IPS-18a (cell line): ENCODE measurements around the gene SDK1.

Experiments used
- H3K27ac ChIP-seq: one replicate; pipeline ENCODE4 v1.5.1; 2013; ENCODE audit warnings: low read length
- H3K27me3 ChIP-seq: one replicate; pipeline ENCODE4 v1.6.1; 2013; ENCODE audit warnings: mild to moderate bottlenecking, low read length; ENCODE audit not compliant: control insufficient read depth, insufficient read depth
- H3K36me3 ChIP-seq: one replicate; pipeline ENCODE4 v1.6.1; 2013; ENCODE audit warnings: low read depth, low read length; ENCODE audit not compliant: control insufficient read depth
- H3K4me1 ChIP-seq: one replicate; pipeline ENCODE4 v1.6.1; 2013; ENCODE audit warnings: low read depth, low read length; ENCODE audit not compliant: control insufficient read depth
- H3K4me3 ChIP-seq: one replicate; pipeline ENCODE4 v1.5.1; 2013; ENCODE audit warnings: low read length
- H3K9ac ChIP-seq: one replicate; pipeline ENCODE4 v1.6.1; 2013; ENCODE audit warnings: mild to moderate bottlenecking, low read length, moderate library complexity
- H3K9me3 ChIP-seq: one replicate; pipeline ENCODE4 v1.6.1; 2013; ENCODE audit warnings: low read depth, low read length; ENCODE audit not compliant: control insufficient read depth

SDK1 gene

DNA sequence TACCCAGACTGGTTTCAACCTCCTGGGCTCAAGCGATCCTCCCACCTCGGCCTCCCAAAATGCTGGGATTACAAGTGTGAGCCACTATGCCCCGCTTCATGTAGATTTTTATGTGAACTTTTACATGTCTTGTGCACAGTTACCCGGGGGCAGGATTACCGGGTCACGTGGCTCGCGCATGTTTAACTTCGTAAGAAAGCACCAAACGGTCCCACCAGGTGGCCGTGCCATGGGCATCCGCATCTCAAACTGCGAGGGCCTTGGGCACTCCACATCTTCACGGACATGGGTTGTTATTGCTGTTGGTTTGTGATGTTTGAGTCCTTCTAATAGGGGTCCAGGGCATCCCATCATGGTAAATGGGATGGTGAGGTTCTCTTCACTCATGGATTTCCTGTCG lies 744.4 kb downstream of the SDK1 start:
- Histone ChIP-seq H3K9ac (no peak overlapping the region), H3K4me3 (no peak overlapping the region), H3K27me3 (no peaks in the 10 kb centered on the region), H3K27ac (no peak overlapping the region), H3K9me3 (no peaks in the 10 kb centered on the region), H3K4me1 (peaks cover 24% of the 10 kb centered on the region), H3K36me3 (no peaks in the 10 kb centered on the region)

DNA sequence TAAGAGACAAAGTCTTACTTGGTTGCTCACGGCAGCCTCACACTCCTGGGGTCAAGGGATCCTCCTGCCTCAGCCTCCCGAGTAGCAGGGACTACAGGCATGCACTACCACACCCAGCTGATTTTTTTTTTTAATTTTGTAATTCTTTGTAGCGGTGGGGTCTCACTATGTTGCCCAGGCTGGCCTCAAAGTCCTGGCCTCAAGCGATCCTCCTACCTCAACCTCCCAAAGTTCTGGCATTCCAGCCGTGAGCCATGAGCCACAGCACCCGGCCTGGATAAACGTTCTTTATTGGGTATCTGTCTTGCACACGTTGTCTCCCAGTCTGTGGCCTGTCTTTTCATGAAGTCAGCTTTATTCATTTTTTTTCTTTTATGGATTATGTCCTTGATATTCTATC lies 744.9 kb downstream of the SDK1 start:
- Histone ChIP-seq H3K27ac (no peak overlapping the region), H3K9ac (no peak overlapping the region), H3K27me3 (no peaks in the 10 kb centered on the region), H3K4me1 (peaks cover 21% of the 10 kb centered on the region), H3K4me3 (no peak overlapping the region), H3K9me3 (no peaks in the 10 kb centered on the region), H3K36me3 (no peaks in the 10 kb centered on the region)

DNA sequence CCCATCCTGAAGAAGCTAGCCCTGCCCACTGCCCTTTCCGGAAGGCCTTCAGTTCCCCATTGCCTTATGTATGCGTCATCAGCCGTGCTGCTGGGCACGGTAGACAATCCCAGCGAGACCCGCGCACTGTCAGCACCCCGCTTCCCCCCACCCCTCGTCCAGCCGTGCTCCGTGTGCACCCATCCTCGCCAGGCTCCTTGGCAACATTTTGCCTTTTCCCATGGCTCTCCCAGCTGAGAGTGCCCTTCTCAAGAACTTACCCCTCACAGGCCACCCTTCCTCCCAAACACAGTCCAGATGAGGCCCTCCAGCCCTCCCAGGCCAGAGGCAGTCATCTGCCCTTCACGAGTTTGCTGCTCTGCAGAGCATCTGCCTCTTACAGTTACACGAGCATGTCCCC lies 747.3 kb downstream of the SDK1 start:
- H3K9ac ChIP-seq = no peak overlapping the region
- H3K4me3 ChIP-seq = no peak overlapping the region
- peaks cover under 1% of the 10 kb centered on the region for H3K4me1 ChIP-seq
- no peaks in the 10 kb centered on the region for H3K27me3 ChIP-seq
- H3K9me3 ChIP-seq = no peaks in the 10 kb centered on the region
- H3K27ac ChIP-seq = no peak overlapping the region
- no peaks in the 10 kb centered on the region for H3K36me3 ChIP-seq

DNA sequence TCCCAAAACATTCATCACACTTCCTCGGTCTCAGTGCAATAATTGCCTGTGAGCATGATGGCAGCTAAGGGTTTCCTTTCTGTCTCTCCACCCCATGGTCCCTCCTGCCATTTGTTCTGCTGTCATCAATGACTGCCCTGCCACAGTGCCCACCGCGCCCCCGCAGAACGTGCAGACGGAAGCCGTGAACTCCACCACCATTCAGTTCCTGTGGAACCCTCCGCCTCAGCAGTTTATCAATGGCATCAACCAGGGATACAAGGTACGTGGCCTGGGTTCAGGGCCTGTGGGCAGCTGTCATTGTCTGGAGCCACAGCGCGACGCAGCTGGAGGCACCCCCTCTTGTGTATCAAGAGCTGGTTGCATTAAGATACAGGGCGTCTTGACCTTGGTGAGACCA lies 748.1 kb downstream of the SDK1 start:
- Histone ChIP-seq H3K36me3 (no peaks in the 10 kb centered on the region), H3K27ac (no peak overlapping the region), H3K4me3 (no peak overlapping the region), H3K9me3 (no peaks in the 10 kb centered on the region), H3K4me1 (no peaks in the 10 kb centered on the region), H3K27me3 (no peaks in the 10 kb centered on the region), H3K9ac (no peak overlapping the region)

DNA sequence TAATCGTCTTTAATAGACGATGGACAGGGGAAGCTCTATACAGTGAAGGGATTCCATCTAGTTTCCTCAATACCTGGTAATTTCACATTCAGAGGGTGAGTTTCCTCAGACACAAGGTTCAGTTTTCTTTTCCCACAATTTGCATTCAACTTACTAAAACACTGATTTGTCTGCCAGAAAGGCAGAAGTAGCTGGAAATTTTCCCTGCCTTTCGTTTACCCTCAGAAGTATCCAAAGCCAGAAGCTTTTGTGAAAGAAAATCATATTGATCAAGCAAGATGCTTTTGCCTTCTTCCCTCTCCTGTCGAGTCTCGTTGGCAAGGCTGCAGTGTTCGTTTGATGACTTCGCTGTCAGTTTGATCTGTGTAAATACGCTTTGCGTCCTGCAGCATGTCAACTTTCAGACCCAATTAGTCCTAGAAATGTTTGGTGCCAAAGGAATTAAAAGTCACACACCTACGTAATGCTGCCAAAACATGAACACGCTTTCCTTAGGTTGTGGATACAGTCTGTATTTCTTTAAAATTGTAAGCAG lies 749.1 kb downstream of the SDK1 start:
- Histone ChIP-seq H3K36me3 (no peaks in the 10 kb centered on the region), H3K4me1 (no peaks in the 10 kb centered on the region), H3K27me3 (no peaks in the 10 kb centered on the region), H3K9ac (no peak overlapping the region), H3K4me3 (no peak overlapping the region), H3K27ac (no peak overlapping the region), H3K9me3 (no peaks in the 10 kb centered on the region)

DNA sequence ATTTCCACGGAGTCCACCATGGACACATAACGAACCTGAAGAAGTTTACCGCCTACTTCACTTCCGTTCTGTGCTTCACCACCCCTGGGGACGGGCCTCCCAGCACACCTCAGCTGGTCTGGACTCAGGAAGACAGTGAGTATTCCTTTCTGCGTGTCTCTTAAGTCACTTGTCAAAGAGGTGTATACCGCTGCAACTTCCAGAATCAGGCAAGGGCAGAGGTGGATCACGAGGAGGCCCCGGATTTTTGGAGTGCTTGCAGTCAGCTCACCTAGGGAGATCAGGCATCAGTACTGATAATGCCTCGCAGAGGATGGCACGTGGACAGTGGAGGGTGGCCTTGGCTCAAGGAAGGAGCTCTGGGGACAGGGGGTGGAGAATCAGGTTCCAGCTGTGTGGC lies 750.6 kb downstream of the SDK1 start:
- no peaks in the 10 kb centered on the region for H3K27me3 ChIP-seq
- H3K9ac ChIP-seq = no peak overlapping the region
- H3K36me3 ChIP-seq = no peaks in the 10 kb centered on the region
- H3K4me1 ChIP-seq = no peaks in the 10 kb centered on the region
- no peak overlapping the region for H3K27ac ChIP-seq
- no peaks in the 10 kb centered on the region for H3K9me3 ChIP-seq
- H3K4me3 ChIP-seq = no peak overlapping the region

DNA sequence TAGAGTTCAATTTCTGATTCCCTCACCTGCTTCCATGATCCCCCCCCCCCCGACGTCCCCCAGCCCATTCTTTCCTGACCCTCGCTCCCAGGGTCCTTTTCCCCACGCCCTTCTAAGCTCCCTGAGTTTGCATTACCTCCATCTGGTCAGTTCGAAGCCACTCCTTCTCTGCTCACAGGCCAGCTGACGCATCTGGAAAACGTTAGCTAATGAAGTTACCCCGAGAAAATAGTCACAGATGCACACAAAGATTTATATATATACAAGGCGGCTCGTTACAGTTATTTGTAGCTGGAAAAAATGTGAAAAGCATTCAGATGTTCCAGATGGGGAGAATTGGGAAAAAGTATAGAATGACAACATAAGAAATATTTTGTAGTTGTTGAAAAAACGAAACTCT lies 751.1 kb downstream of the SDK1 start:
- Histone ChIP-seq H3K9ac (no peak overlapping the region), H3K4me1 (no peaks in the 10 kb centered on the region), H3K27ac (no peak overlapping the region)

DNA sequence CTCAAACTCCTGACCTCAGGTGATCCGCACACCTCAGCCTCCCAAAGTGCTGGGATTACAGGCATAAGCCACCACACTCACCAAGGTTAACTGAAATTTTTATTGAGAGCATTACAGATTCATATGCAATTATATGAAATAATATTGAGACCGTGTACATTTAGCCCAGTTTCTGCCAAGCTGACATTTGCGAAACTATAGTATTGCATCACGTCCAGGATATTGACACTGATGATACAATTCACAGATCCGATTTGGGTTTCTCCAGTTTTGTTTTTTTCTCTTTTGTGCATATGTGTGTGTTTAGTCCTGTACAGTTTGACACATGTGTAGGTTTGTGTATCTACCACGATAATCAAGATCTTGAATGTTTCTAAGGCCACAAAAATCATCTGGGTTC lies 753.1 kb downstream of the SDK1 start:
- Histone ChIP-seq H3K27ac (no peak overlapping the region), H3K36me3 (no peaks in the 10 kb centered on the region), H3K4me1 (no peaks in the 10 kb centered on the region), H3K27me3 (no peaks in the 10 kb centered on the region), H3K9me3 (no peaks in the 10 kb centered on the region), H3K9ac (no peak overlapping the region), H3K4me3 (no peak overlapping the region)

More for the DNA sequence above, 751.1 kb downstream of the SDK1 start:
- H3K9me3 ChIP-seq = no peaks in the 10 kb centered on the region
- H3K4me3 ChIP-seq = no peak overlapping the region
- no peaks in the 10 kb centered on the region for H3K27me3 ChIP-seq
- no peaks in the 10 kb centered on the region for H3K36me3 ChIP-seq

DNA sequence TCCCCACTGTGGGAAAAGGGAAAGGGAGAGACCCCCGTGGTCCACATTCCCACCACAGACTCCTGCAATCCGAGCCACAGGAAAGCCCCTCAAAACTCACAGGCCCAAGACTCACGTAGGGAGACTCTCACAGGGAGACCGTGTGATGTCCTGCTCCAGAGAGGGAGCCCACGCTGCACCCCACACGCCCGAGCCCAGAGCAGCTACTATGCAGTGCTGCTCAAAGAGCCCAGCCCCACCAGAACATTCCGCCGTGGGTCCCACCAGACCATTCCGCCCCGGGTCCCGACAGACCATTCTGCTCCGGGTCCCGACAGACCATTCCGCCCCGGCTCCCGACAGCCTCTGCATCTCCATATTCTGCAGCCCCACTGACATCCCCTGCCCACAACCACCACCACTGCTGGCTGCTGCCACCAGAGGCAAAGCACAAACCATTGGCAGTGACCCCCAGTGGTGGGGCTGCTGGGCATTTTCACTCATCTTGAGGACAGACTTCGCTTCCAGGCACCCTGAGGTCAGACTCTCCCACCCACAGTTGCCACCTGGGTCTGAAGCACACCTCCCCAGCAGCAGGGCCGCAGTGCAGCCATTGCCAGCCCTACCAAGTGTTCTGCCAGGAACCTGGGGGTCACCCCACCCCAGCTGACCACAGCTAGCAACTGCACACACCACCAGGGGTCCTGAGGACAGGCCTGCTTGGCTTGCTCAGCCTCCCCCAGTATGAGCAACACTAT lies 755.7 kb downstream of the SDK1 start:
- Histone ChIP-seq H3K4me3 (no peak overlapping the region), H3K4me1 (no peaks in the 10 kb centered on the region), H3K9ac (no peak overlapping the region), H3K27ac (no peak overlapping the region), H3K36me3 (no peaks in the 10 kb centered on the region), H3K9me3 (no peaks in the 10 kb centered on the region), H3K27me3 (no peaks in the 10 kb centered on the region)

DNA sequence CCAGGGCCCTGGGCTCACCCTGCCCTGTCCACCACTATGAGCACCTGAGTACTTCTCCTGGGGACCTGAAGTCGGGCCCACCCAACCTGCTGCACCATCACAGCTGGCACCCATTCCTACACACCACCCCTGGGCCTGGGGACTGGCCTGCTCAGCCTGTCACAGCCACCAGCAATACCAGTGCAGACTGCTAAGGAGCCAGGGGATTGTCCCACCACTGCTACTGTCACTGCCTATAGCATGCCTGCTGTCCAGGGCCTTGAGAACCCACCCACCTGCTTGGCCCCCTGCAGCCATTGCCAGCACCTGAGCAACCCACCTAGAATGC lies 756.2 kb downstream of the SDK1 start:
- no peak overlapping the region for H3K27ac ChIP-seq
- H3K36me3 ChIP-seq = no peaks in the 10 kb centered on the region
- H3K9me3 ChIP-seq = no peaks in the 10 kb centered on the region

DNA sequence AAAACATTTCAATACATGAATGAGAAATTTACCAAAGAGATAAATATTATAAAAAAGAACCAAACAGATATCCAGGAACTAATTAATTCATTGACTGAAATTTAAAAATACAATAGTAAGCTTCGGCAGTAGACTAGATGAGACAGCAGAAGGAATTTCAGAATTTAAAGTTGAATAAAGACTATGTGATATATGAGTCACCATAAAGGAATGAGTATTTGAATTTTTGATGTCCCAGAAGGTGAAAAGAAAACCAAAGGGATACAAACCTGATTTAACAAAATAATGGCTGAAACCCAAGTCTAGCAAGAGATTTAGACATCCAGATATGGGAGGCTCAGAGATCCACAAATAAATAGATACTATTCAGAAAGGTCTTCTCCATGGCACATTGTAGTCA lies 757.1 kb downstream of the SDK1 start:
- H3K4me3 ChIP-seq = no peak overlapping the region
- no peaks in the 10 kb centered on the region for H3K27me3 ChIP-seq

More for the DNA sequence above, 756.2 kb downstream of the SDK1 start:
- no peak overlapping the region for H3K9ac ChIP-seq
- no peaks in the 10 kb centered on the region for H3K27me3 ChIP-seq
- H3K4me1 ChIP-seq = no peaks in the 10 kb centered on the region
- H3K4me3 ChIP-seq = no peak overlapping the region

DNA sequence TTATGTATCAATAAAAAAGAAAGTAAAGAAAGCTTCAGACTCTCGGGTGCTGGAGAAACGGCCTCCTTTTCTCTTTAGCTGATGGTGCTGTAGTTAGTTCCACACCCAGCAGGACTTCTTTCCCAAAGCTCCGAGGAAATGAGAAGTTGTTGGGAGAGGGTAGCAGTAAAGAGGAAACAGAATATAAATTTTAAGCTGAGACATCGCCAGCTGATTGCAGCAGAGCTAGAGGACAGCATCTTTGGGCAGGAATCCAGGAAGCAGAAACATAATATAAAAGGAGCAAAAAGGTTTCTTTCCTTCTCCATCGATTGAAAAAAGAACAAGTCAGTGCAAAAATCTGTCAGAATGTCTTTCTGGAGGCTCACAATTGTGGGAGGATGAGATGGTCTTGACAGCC lies 764.1 kb downstream of the SDK1 start:
- no peak overlapping the region for H3K27ac ChIP-seq
- H3K4me1 ChIP-seq = no peaks in the 10 kb centered on the region
- H3K9ac ChIP-seq = no peak overlapping the region
- H3K4me3 ChIP-seq = no peak overlapping the region
- H3K9me3 ChIP-seq = no peaks in the 10 kb centered on the region
- no peaks in the 10 kb centered on the region for H3K36me3 ChIP-seq
- no peaks in the 10 kb centered on the region for H3K27me3 ChIP-seq

More for the DNA sequence above, 757.1 kb downstream of the SDK1 start:
- Histone ChIP-seq H3K36me3 (no peaks in the 10 kb centered on the region), H3K27ac (no peak overlapping the region), H3K9me3 (no peaks in the 10 kb centered on the region), H3K9ac (no peak overlapping the region), H3K4me1 (no peaks in the 10 kb centered on the region)
